Mesendoderm (in vitro differentiated cells): Measurements from ENCODE around the gene GDAP2.
A peak's percentile ranks its signal among the peaks of the same experiment; 100 is the strongest.
"Not testable (repeated sequence)": the region's sequence is repeated elsewhere in the genome, so short reads cannot be mapped to it uniquely, and the experiment has no call there.

Experiments
- DNase-seq: peaks from one replicate; pipeline ENCODE4 v3.0.0; 2013
- H2AK5ac ChIP-seq: 2 replicates; pipeline ENCODE4 v1.6.1; 2013; ENCODE audit warnings: low read length, inconsistent platforms
- H2BK120ac ChIP-seq: 2 replicates; pipeline ENCODE4 v1.6.1; 2013; ENCODE audit warnings: low read depth, mild to moderate bottlenecking, low read length, moderate library complexity, mixed read lengths
- H2BK15ac ChIP-seq: replicated peaks from 2 replicates; pipeline ENCODE4 v1.6.1; 2013; ENCODE audit warnings: low read depth, mild to moderate bottlenecking, moderate library complexity
- H2BK5ac ChIP-seq: 2 replicates; pipeline ENCODE4 v1.6.1; 2013; ENCODE audit warnings: low read length, inconsistent platforms
- H3K18ac ChIP-seq: 2 replicates; pipeline ENCODE4 v1.6.1; 2013; ENCODE audit warnings: mild to moderate bottlenecking, low read length, mixed read lengths
- H3K23ac ChIP-seq: one replicate; pipeline ENCODE4 v1.6.1; 2013; ENCODE audit warnings: low read length
- H3K27ac ChIP-seq: 2 replicates; pipeline ENCODE4 v1.5.1; 2013; ENCODE audit warnings: low read depth, mild to moderate bottlenecking, inconsistent platforms, low read length, moderate library complexity
- H3K27me3 ChIP-seq: 2 replicates; pipeline ENCODE4 v1.6.1; 2013; ENCODE audit warnings: low read length, control low read depth, mild to moderate bottlenecking, inconsistent platforms; ENCODE audit not compliant: insufficient read depth, poor library complexity
- H3K36me3 ChIP-seq: 2 replicates; pipeline ENCODE4 v1.6.1; 2013; ENCODE audit warnings: low read length, inconsistent platforms; ENCODE audit not compliant: control insufficient read depth, insufficient read depth
- H3K4ac ChIP-seq: one replicate; pipeline ENCODE4 v1.6.1; 2013; ENCODE audit warnings: low read depth, mild to moderate bottlenecking, low read length, moderate library complexity
- H3K4me1 ChIP-seq: 2 replicates; pipeline ENCODE4 v1.6.1; 2013; ENCODE audit warnings: low read depth, low read length, inconsistent platforms; ENCODE audit not compliant: control insufficient read depth
- H3K4me2 ChIP-seq: 2 replicates; pipeline ENCODE4 v1.6.1; 2013; ENCODE audit warnings: low read length
- H3K4me3 ChIP-seq: 2 replicates; pipeline ENCODE4 v1.5.1; 2013; ENCODE audit warnings: mild to moderate bottlenecking, low read length
- H3K56ac ChIP-seq: one replicate; pipeline ENCODE4 v1.6.1; 2013; ENCODE audit warnings: low read length
- H3K79me1 ChIP-seq: 2 replicates; pipeline ENCODE4 v1.6.1; 2013; ENCODE audit warnings: low read length, inconsistent platforms
- H3K79me2 ChIP-seq: 2 replicates; pipeline ENCODE4 v1.6.1; 2013; ENCODE audit warnings: mild to moderate bottlenecking, low read length; ENCODE audit not compliant: control insufficient read depth, insufficient read depth
- H3K9ac ChIP-seq: 2 replicates; pipeline ENCODE4 v1.6.1; 2013; ENCODE audit warnings: low read length, inconsistent platforms
- H4K5ac ChIP-seq: one replicate; pipeline ENCODE4 v1.6.1; 2013; ENCODE audit warnings: low read length
- H4K8ac ChIP-seq: one replicate; pipeline ENCODE4 v1.6.1; 2013; ENCODE audit warnings: low read depth, mild to moderate bottlenecking, control low read depth, low read length, moderate library complexity
- WGBS: extraction: QIAGEN DNeasy Blood & Tissue Kit; methylation state at CpG from one replicate; pipeline ENCODE4 v1.1.7; 2013; ENCODE audit warnings: low lambda C conversion rate, missing lambda C conversion rate; ENCODE audit not compliant: insufficient coverage; ENCODE audit errors: extremely low coverage; 5-methylcytosine and 5-hydroxymethylcytosine counted together

Gene GDAP2

DNA sequence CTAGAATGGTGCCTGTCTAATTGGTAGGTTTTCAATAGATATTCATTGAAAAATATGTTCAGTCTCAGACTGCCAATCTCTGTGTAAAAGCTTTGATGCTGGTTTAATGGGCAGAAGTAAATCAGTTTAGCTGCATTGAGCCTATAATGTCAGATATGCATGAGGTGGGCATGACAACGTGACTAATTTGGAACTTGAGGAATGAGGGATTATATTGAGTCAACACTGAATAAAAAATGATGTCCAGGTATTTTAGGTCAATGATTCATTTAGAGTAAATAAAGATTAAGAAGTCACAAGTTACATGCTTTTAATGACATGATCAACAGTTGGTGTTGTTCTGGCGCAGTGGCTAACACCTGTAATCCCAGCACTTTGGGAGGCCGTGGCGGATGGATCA, 3.2 kb upstream of the GDAP2 start:
- H2BK5ac ChIP-seq, result no peak overlapping the region
- H2BK120ac ChIP-seq, result no peak overlapping the region
- DNase-seq, result no peak
- no peak overlapping the region for H3K9ac ChIP-seq
- no peak overlapping the region for H3K4me3 ChIP-seq
- no CpG with 5 or more reads among the region's 4 CpGs for WGBS
- no peak overlapping the region for H2AK5ac ChIP-seq
- H3K27ac ChIP-seq, result no peak overlapping the region
- peaks cover 35% of the 10 kb centered on the region for H3K79me2 ChIP-seq
- H3K4me1 ChIP-seq, result peaks cover 2% of the 10 kb centered on the region
- H3K4me2 ChIP-seq, result no peak overlapping the region
- H3K27me3 ChIP-seq, result no peaks in the 10 kb centered on the region
- no peak overlapping the region for H4K5ac ChIP-seq
- no peaks in the 10 kb centered on the region for H3K36me3 ChIP-seq
- no peak overlapping the region for H2BK15ac ChIP-seq
- no peak overlapping the region for H3K4ac ChIP-seq
- no peak overlapping the region for H3K56ac ChIP-seq
- H3K18ac ChIP-seq, result no peak overlapping the region
- no peak overlapping the region for H4K8ac ChIP-seq
- H3K23ac ChIP-seq, result no peak overlapping the region
- H3K79me1 ChIP-seq, result peaks cover 9% of the 10 kb centered on the region

DNA sequence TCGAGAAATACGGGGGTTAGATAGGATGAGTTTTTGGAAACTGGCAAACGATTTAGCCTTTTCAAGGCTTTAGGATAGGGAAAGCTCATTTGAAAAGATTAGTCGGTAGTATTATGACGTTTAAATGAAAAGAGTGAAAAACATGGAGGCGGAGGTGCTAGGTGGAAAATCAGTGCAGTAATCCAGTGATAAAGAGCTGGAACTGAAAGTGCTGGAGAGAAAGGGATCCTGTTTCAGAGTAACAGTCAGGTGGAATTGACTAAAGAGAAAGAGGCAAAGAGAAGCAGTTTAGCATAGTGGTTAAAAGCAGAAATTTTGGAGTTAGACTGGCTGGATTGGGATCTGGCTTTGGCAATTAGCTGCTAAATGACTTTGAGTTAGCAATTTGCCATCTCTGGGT, 1.1 kb upstream of the GDAP2 start:
- Histone ChIP-seq H3K4me1 (peaks cover 2% of the 10 kb centered on the region), H4K8ac (no peak overlapping the region), H3K4me3 (peak overlapping the region; percentile 99), H3K79me1 (peaks cover 9% of the 10 kb centered on the region), H3K27me3 (no peaks in the 10 kb centered on the region), H3K4me2 (peak overlapping the region; percentile 63), H3K79me2 (peaks cover 35% of the 10 kb centered on the region), H3K56ac (peak overlapping the region; percentile 98), H4K5ac (no peak overlapping the region), H3K27ac (no peak overlapping the region), H3K36me3 (no peaks in the 10 kb centered on the region), H3K18ac (no peak overlapping the region), H3K9ac (peak overlapping the region; percentile 94), H3K4ac (no peak overlapping the region), H2AK5ac (no peak overlapping the region), H2BK5ac (no peak overlapping the region), H2BK15ac (no peak overlapping the region), H3K23ac (no peak overlapping the region), H2BK120ac (no peak overlapping the region)
- DNase-seq, result peak; percentile 16
- WGBS, result no CpG with 5 or more reads among the region's 6 CpGs

GRCh38 chr1:117930173-117930447, 689 bp upstream of the GDAP2 start:
- Histone ChIP-seq H3K36me3 (no peaks in the 10 kb centered on the region), H3K56ac (peak overlapping the region; percentile 98), H3K27ac (no peak overlapping the region), H3K4me3 (peak overlapping the region; percentile 99), H3K9ac (peak overlapping the region; percentile 94), H2AK5ac (no peak overlapping the region), H3K27me3 (no peaks in the 10 kb centered on the region), H2BK15ac (no peak overlapping the region), H3K18ac (no peak overlapping the region), H2BK120ac (no peak overlapping the region), H3K79me2 (peaks cover 35% of the 10 kb centered on the region), H3K4me1 (peaks cover 2% of the 10 kb centered on the region), H3K4me2 (peak overlapping the region; percentile 63), H4K8ac (no peak overlapping the region), H4K5ac (no peak overlapping the region), H3K4ac (peak overlapping the region; percentile 39), H3K23ac (peak overlapping the region; percentile 49), H2BK5ac (peak overlapping the region; percentile 6), H3K79me1 (peaks cover 9% of the 10 kb centered on the region)
- no peak for DNase-seq
- WGBS, result no CpG with 5 or more reads among the region's 12 CpGs

GRCh38 chr1:117928881-117929342, 509 bp downstream of the GDAP2 start:
- H3K4me3 ChIP-seq, result peak overlapping the region; percentile 82
- H4K5ac ChIP-seq, result no peak overlapping the region
- H3K18ac ChIP-seq, result no peak overlapping the region
- H2BK15ac ChIP-seq, result no peak overlapping the region
- H3K79me1 ChIP-seq, result peaks cover 12% of the 10 kb centered on the region
- no peak overlapping the region for H3K4ac ChIP-seq
- H3K23ac ChIP-seq, result peak overlapping the region; percentile 38
- H3K27ac ChIP-seq, result no peak overlapping the region
- peaks cover 2% of the 10 kb centered on the region for H3K4me1 ChIP-seq
- WGBS, result no CpG with 5 or more reads among the region's 24 CpGs
- H2AK5ac ChIP-seq, result no peak overlapping the region
- H3K36me3 ChIP-seq, result no peaks in the 10 kb centered on the region
- H3K27me3 ChIP-seq, result no peaks in the 10 kb centered on the region
- DNase-seq, result peak; percentile 83
- no peak overlapping the region for H4K8ac ChIP-seq
- peaks cover 37% of the 10 kb centered on the region for H3K79me2 ChIP-seq
- no peak overlapping the region for H2BK120ac ChIP-seq
- H2BK5ac ChIP-seq, result no peak overlapping the region
- H3K56ac ChIP-seq, result peak overlapping the region; percentile 82
- peak overlapping the region; percentile 84 for H3K4me2 ChIP-seq
- H3K9ac ChIP-seq, result peak overlapping the region; percentile 69

GRCh38 chr1:117925981-117926380, 3.4 kb downstream of the GDAP2 start:
- no peaks in the 10 kb centered on the region for H3K36me3 ChIP-seq
- H3K56ac ChIP-seq, result no peak overlapping the region
- no peak for DNase-seq
- no peaks in the 10 kb centered on the region for H3K27me3 ChIP-seq
- no peak overlapping the region for H3K4me2 ChIP-seq
- H3K9ac ChIP-seq, result no peak overlapping the region
- H3K4me3 ChIP-seq, result no peak overlapping the region
- no peak overlapping the region for H3K23ac ChIP-seq
- H4K8ac ChIP-seq, result no peak overlapping the region
- peaks cover 19% of the 10 kb centered on the region for H3K79me2 ChIP-seq
- H3K4ac ChIP-seq, result no peak overlapping the region
- no peak overlapping the region for H2BK120ac ChIP-seq
- H3K18ac ChIP-seq, result no peak overlapping the region
- H2AK5ac ChIP-seq, result no peak overlapping the region
- H2BK15ac ChIP-seq, result no peak overlapping the region
- peaks cover 2% of the 10 kb centered on the region for H3K4me1 ChIP-seq
- H4K5ac ChIP-seq, result no peak overlapping the region
- WGBS, result 100% methylated on average over 2 of the region's 3 CpGs
- peaks cover 13% of the 10 kb centered on the region for H3K79me1 ChIP-seq
- H2BK5ac ChIP-seq, result no peak overlapping the region
- no peak overlapping the region for H3K27ac ChIP-seq

- not testable (repeated sequence) for H3K27me3 ChIP-seq
These were observed 6.7 kb downstream of the GDAP2 start for GRCh38 chr1:117922717-117923116.

More at GRCh38 chr1:117922717-117923116, 6.7 kb downstream of the GDAP2 start:
- not testable (repeated sequence) for H2AK5ac ChIP-seq, H3K79me2 ChIP-seq, H3K36me3 ChIP-seq, H3K27ac ChIP-seq, H3K4me3 ChIP-seq, H3K23ac ChIP-seq, H3K4ac ChIP-seq, H3K4me1 ChIP-seq, H4K8ac ChIP-seq, H2BK15ac ChIP-seq, H3K9ac ChIP-seq, H3K56ac ChIP-seq, H3K18ac ChIP-seq, H2BK120ac ChIP-seq, H3K79me1 ChIP-seq, H2BK5ac ChIP-seq, H3K4me2 ChIP-seq, DNase-seq, H4K5ac ChIP-seq
- WGBS, result no CpG with 5 or more reads among the region's 7 CpGs
